Osteoblast (primary cell): ENCODE data around the gene OR1S1. TPM values are rescaled to one million over a fixed set of nuclear protein-coding genes. Genes with fewer than 3 reads are reported as not detected.

Experiments
- DNase-seq: peaks from one replicate; pipeline ENCODE4 v3.0.0; 2011; ENCODE audit warnings: low spot score, mixed read lengths; ENCODE audit not compliant: insufficient read length; ENCODE audit errors: missing footprints
- H2AFZ ChIP-seq: 2 replicates; pipeline ENCODE4 v1.6.0; 2011; ENCODE audit warnings: mild to moderate bottlenecking, low read length
- H3K27ac ChIP-seq: 2 replicates; pipeline ENCODE4 v1.5.1; 2011; ENCODE audit warnings: mild to moderate bottlenecking, low read depth, low read length, moderate library complexity
- H3K27me3 ChIP-seq: 2 replicates; pipeline ENCODE4 v1.6.0; 2012; ENCODE audit warnings: mild to moderate bottlenecking, control low read depth, inconsistent platforms, low read length, moderate library complexity; ENCODE audit not compliant: insufficient read depth
- H3K36me3 ChIP-seq: 2 replicates; pipeline ENCODE4 v1.5.1; 2011; ENCODE audit warnings: mild to moderate bottlenecking, low read length, control low read depth, moderate library complexity; ENCODE audit not compliant: insufficient read depth
- H3K4me1 ChIP-seq: 2 replicates; pipeline ENCODE4 v1.5.1; 2011; ENCODE audit warnings: mild to moderate bottlenecking, low read length, control low read depth, moderate library complexity; ENCODE audit not compliant: insufficient read depth
- H3K4me2 ChIP-seq: 2 replicates; pipeline ENCODE4 v1.6.0; 2011; ENCODE audit warnings: mild to moderate bottlenecking, low read length; ENCODE audit not compliant: insufficient read depth
- H3K4me3 ChIP-seq: fragments of 200-600 bp; sonication (generic); 3 replicates; pipeline ENCODE4 v1.5.1; 2012; ENCODE audit warnings: mild to moderate bottlenecking, low read length, inconsistent platforms; ENCODE audit not compliant: insufficient read depth
- H3K79me2 ChIP-seq: 2 replicates; pipeline ENCODE4 v1.6.0; 2012; ENCODE audit warnings: mild to moderate bottlenecking, low read length, control low read depth, inconsistent platforms; ENCODE audit not compliant: insufficient read depth
- H3K9me3 ChIP-seq: 2 replicates; pipeline ENCODE4 v1.5.1; 2011; ENCODE audit warnings: low read depth, low read length, control low read depth
- H4K20me1 ChIP-seq: 2 replicates; pipeline ENCODE4 v1.6.0; 2012; ENCODE audit warnings: mild to moderate bottlenecking, low read length, control low read depth; ENCODE audit not compliant: insufficient read depth
- total RNA-seq: library from RNA; depleted of rRNA; stranded (reverse); fragments of >200 nt; gene quantifications from 2 replicates; pipeline ENCODE4 v1.2.3, GENCODE V29; 2012
- TF ChIP-seq, protein P1 (sequence below): IDR thresholded peaks from 2 replicates; pipeline ENCODE4 v1.5.1; 2011; ENCODE audit warnings: mild to moderate bottlenecking, low read depth, low read length, moderate library complexity; ENCODE audit errors: extremely low read depth

OR1S1 gene
- total RNA-seq, 1 donor: not detected

DNA sequence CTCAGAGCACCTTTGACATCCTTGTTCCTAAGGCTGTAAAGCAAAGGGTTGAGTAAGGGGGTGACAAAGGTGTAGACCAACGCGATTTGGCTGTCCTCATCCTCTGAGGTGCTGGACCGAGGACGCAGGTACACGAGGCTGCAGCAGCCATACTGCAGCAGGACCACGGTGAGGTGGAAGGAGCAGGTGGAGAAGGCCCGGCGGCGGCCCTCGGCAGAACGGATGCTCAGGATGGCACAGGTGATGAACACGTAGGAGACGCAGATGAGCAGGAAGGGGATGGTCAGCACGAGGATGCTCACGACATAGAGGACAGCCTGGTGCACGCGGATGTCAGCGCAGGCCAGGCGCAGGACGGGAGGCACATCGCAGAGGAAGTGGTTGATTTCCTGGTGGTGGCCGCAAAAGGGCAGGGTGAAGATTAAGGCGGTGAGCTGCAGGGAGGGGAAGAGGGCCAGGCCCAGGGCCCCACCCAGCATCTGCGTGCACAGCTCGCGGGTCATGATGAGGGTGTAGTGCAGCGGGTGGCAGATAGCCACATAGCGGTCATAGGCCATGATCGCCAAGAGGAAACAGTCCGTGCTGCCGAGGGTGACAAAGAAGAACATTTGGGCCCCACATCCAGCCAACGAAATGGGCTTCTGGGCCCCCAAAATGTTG, 15.6 kb downstream of the OR1S1 start:
- no peaks in the 10 kb centered on the region for H3K4me1 ChIP-seq
- TF ChIP-seq, protein P1, sequence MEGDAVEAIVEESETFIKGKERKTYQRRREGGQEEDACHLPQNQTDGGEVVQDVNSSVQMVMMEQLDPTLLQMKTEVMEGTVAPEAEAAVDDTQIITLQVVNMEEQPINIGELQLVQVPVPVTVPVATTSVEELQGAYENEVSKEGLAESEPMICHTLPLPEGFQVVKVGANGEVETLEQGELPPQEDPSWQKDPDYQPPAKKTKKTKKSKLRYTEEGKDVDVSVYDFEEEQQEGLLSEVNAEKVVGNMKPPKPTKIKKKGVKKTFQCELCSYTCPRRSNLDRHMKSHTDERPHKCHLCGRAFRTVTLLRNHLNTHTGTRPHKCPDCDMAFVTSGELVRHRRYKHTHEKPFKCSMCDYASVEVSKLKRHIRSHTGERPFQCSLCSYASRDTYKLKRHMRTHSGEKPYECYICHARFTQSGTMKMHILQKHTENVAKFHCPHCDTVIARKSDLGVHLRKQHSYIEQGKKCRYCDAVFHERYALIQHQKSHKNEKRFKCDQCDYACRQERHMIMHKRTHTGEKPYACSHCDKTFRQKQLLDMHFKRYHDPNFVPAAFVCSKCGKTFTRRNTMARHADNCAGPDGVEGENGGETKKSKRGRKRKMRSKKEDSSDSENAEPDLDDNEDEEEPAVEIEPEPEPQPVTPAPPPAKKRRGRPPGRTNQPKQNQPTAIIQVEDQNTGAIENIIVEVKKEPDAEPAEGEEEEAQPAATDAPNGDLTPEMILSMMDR: no peak
- H4K20me1 ChIP-seq: no peaks in the 10 kb centered on the region

GRCh38 chr11:58243954-58244353, 31.4 kb downstream of the OR1S1 start:
- TF ChIP-seq, protein P1: no peak
- Histone ChIP-seq H3K36me3 (no peaks in the 10 kb centered on the region), H4K20me1 (no peaks in the 10 kb centered on the region), H3K27ac (no peak overlapping the region), H2AFZ (no peak overlapping the region), H3K4me2 (no peak overlapping the region), H3K27me3 (no peaks in the 10 kb centered on the region), H3K9me3 (no peaks in the 10 kb centered on the region), H3K79me2 (no peaks in the 10 kb centered on the region), H3K4me1 (no peaks in the 10 kb centered on the region), H3K4me3 (no peak overlapping the region)
- no peak for DNase-seq

More for the DNA sequence above, 15.6 kb downstream of the OR1S1 start:
- Histone ChIP-seq H2AFZ (no peak overlapping the region), H3K4me2 (no peak overlapping the region), H3K4me3 (no peak overlapping the region), H3K27me3 (no peaks in the 10 kb centered on the region), H3K79me2 (no peaks in the 10 kb centered on the region), H3K9me3 (no peaks in the 10 kb centered on the region), H3K36me3 (no peaks in the 10 kb centered on the region), H3K27ac (no peak overlapping the region)
- DNase-seq: no peak

- no peak overlapping the region for H3K27ac ChIP-seq
- H4K20me1 ChIP-seq: no peaks in the 10 kb centered on the region
- H3K36me3 ChIP-seq: no peaks in the 10 kb centered on the region
- TF ChIP-seq, protein P1: no peak
- no peak overlapping the region for H3K4me3 ChIP-seq
- no peaks in the 10 kb centered on the region for H3K4me1 ChIP-seq
- no peak overlapping the region for H3K4me2 ChIP-seq
- no peak for DNase-seq
- H3K27me3 ChIP-seq: no peaks in the 10 kb centered on the region
- H3K79me2 ChIP-seq: no peaks in the 10 kb centered on the region
- H3K9me3 ChIP-seq: no peaks in the 10 kb centered on the region
- H2AFZ ChIP-seq: no peak overlapping the region
These were observed 42.4 kb downstream of the OR1S1 start for GRCh38 chr11:58254936-58255335.

DNA sequence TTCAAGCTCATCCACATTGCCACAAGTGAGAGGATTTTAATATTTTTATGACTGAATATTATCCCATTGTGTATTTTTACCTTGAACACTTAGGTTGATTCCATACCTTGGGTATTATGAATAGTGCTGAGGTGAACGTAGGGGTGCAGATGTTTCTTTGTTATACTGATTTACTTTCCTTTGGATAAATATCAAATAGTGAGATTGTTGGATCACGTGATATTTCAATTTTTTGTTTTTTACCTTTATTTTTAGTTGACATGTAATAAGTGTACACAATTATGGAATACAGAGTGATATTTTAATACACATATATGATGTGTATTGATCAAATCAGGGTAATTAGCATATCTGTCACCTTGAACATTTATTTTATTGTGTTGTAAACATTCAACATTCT, 47.5 kb downstream of the OR1S1 start:
- no peaks in the 10 kb centered on the region for H3K4me1 ChIP-seq

More for the DNA sequence above, 47.5 kb downstream of the OR1S1 start:
- Histone ChIP-seq H3K4me3 (no peak overlapping the region), H3K79me2 (no peaks in the 10 kb centered on the region), H2AFZ (no peak overlapping the region), H3K27me3 (no peaks in the 10 kb centered on the region), H3K9me3 (no peaks in the 10 kb centered on the region), H3K27ac (no peak overlapping the region), H4K20me1 (no peaks in the 10 kb centered on the region), H3K36me3 (no peaks in the 10 kb centered on the region), H3K4me2 (no peak overlapping the region)
- no peak for DNase-seq
- TF ChIP-seq, protein P1: no peak

Other genes starting within 250 kb of the OR1S1 start
- not detected in 2 replicates for gene OR9Q1, start 188.8 kb upstream of the OR1S1 start, total RNA-seq
- gene OR6Q1, start 181.8 kb upstream of the OR1S1 start, total RNA-seq: not detected in 2 replicates
- gene OR9I1, start 87.2 kb upstream of the OR1S1 start, total RNA-seq: not detected in 2 replicates
- not detected in 2 replicates for gene OR9Q2, start 23.6 kb upstream of the OR1S1 start, total RNA-seq
- not detected in 2 replicates for gene OR1S2, start 8.6 kb upstream of the OR1S1 start, total RNA-seq
- gene OR10Q1, start 16.2 kb downstream of the OR1S1 start, total RNA-seq: not detected in 2 replicates
- not detected in 2 replicates for gene OR10W1, start 55.5 kb downstream of the OR1S1 start, total RNA-seq
- gene OR5B17, start 146.3 kb downstream of the OR1S1 start, total RNA-seq: not detected in 2 replicates
- gene OR5B3, start 194.2 kb downstream of the OR1S1 start, total RNA-seq: not detected in 2 replicates
- gene OR5B2, start 215.4 kb downstream of the OR1S1 start, total RNA-seq: not detected in 2 replicates
- not detected in 2 replicates for gene OR5B12, start 229.5 kb downstream of the OR1S1 start, total RNA-seq